AG20443 (cell line): ENCODE results near the gene CENPV.
"Not testable (repeated sequence)": the region's sequence is repeated elsewhere in the genome, so short reads cannot be mapped to it uniquely, and the experiment has no call there.

Experiments
- DNase-seq: peaks from one replicate; pipeline ENCODE4 v3.0.0; 2012; ENCODE audit warnings: low spot score, mixed read lengths

CENPV gene

DNA sequence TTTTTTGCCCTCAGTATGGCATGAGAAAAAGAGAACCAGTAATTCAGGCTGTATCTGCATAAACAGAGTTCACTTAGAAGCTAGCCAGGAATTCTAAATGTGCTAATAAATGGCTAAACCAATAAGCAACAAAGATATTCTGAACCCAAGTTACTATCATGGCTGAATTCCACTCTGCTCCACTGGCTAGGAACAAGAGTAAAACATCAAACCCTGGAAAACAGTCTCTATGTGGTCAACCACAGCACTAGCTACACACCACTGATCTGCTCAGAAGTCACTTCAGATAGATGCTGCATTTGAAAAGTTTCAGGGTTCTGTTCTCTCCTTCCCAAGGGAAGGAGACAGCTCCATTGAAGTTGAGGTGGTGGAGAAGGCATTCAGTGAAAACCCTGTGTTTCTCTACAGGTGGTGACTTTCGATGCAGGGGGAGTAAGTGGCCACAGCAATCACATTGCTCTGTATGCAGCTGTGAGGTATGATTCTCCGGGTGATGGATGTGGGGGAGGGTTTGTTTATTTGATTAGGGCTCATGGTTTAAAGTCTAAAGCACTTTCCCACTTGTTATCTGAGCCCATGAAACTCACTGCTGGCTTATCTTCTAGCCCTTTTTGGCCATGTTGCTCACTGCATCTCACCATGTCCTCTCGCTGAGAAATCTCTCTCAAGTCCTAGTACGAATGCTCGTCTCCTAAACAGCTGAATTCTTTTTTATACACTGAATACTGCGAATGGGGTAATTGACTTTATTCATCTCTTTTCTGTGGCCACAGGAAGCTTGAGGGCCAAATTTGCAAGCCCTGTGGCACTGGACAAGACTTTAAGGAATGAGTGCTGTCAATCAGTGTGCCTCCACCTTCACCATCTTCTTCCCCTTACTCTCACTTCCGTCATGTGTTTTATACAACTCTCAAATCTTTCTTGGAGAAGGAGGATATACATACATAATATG, 39.9 kb downstream of the CENPV start:
- DNase-seq, result no peak

DNA sequence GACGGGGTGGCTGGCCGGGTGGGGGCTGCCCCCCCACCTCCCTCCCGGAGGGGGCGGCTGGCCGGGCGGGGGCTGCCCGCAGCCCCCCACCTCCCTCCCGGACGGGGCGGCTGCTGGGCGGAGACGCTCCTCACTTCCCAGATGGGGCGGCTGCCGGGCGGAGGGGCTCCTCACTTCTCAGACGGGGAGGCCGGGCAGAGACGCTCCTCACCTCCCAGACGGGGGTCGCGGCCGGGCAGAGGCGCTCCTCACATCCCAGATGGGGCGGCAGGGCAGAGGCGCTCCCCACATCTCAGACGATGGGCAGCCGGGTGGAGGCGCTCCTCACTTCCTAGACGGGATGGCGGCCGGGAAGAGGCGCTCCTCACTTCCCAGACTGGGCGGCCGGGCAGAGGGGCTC, 41.2 kb downstream of the CENPV start:
- DNase-seq, result not testable (repeated sequence)

DNA sequence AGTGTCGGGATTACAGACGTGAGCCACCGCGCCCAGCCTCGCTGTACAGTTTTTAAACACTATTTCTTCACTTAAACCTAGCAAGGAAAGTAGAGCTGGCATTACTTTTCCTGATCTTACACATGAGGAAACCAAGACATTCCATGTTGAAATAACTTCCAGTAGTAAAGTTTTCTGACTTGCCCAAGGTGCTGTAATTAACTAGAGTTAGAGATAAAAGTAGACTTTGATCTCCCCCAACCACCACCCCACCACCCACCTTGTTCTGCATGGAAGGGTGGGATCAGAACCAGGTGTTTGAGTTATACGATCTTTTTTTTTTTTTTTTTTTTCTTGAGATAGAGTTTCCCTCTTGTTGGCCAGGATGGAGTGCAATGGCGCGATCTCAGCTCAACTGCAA, 47.1 kb downstream of the CENPV start:
- DNase-seq, result no peak

DNA sequence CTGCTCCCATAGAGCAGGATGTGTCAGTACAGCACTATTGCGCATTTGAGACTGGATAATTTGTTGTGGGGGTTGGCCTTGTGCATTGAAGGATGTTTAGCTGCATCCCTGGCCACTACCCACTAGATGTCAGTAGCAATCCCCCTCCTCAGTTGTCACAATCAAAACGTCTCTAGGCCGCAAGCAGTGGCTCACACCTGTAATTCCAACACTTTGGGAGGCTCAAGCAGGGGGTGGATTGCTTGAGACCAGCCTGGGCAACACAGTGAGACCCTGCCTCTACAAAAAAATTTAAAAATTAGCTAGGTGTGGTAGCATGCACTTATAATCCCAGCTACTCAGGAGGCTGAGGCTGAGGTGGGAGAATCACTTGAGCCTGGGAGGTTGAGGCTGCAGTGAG, 48.4 kb downstream of the CENPV start:
- DNase-seq, result no peak

DNA sequence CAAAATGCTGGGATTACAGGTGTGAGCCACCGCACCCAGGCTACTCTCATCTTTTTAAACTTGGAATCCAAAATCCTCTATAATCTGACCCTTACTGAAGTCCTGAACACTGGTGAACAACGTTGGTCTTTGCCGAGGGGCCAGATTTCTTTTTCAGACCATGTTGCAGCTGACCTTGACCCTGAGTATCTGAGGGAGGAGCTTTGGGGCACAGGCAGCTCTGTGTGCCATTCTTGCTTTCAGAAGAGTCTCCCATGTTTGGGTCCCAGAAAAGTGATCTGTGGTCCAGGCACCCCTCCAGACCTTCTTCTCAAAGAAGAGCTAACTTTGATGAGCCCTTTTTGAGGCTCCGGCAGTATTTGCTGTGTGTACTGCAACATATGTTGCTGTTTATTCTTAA, 50.4 kb downstream of the CENPV start:
- no peak for DNase-seq

DNA sequence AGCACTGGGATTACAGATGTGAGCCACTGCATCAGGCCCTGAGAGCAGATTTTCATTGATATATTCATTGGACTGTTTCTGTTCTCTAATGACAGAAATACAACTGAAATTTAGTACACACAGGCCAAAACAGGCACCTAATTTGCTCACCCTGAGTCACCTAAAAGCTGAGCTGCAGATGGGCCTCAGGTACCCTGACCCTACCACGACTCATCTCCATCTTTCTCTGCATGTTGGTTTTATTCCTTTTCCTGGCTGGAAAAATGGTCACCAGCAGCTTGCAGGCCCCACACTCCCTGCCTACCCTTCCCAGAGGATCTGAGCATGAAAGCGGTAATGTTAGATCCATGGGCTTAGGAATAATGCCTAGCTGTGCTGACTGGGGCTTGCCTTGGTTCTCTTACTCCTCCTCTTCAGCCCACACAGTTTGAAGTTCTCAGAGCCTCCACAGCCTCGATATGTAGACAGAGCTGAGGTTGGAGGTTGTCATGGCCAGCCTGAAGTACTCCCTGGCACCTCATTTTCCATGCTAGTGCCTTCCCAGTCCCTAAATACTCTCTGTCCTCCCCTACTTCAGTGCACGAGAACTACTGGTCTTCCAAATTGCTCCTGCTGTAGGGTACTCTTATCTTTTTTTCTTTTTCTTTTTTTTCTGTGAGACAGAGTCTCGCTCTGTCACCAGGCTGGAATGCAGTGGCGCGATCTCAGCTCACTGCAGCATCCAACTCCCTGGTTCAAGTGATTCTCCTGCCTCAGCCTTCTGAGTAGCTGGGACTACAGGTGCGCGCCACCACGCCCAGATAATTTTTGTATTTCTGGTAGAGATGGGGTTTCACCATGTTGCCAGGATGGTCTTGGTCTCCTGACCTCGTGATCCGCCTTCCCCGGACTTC, 51.1 kb downstream of the CENPV start:
- DNase-seq, result no peak

DNA sequence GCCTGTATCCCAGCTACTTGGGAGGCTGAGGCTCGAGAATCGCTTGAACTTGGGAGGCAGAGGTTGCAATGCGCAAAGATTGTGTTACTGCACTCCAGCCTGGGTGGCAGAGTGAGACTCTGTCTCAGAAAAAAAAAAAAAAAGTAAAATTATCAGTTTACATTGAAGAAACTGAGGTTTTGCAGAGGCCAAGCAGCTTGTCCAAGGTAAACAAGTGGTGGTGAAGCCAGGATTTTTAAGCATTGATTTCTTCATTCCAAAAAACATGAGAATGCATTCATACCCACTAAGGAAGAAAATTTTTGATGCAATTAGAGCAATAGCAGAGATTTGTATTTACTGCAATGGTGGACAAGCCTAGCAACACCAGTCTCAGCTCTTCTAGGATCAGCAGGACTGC, 52.7 kb downstream of the CENPV start:
- no peak for DNase-seq

DNA sequence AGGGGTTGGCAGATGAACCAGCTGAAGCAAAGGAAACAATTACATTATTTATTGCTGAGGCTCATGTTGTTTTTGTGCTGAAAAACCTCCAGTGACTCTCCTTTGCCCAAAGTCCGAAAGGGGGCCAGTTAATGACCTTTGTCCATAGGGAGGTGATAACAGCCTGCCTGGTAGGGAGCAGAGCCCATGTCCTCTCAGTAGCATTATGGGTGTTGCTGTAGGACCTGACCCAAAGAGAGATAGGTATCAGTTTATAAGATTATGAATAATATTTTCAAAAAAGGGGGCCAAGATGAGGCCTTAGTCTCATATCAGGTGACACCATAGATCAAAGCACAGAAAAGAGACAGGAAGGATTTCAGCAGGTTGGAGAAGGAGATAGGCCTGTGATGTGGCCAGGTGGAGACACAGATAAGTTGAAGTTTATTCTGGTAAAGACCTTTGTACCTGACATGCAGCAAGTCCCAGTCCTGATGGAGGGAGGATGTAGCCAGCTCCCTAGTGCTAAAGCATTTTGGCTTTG, 55.1 kb downstream of the CENPV start:
- peak; percentile 1 for DNase-seq

DNA sequence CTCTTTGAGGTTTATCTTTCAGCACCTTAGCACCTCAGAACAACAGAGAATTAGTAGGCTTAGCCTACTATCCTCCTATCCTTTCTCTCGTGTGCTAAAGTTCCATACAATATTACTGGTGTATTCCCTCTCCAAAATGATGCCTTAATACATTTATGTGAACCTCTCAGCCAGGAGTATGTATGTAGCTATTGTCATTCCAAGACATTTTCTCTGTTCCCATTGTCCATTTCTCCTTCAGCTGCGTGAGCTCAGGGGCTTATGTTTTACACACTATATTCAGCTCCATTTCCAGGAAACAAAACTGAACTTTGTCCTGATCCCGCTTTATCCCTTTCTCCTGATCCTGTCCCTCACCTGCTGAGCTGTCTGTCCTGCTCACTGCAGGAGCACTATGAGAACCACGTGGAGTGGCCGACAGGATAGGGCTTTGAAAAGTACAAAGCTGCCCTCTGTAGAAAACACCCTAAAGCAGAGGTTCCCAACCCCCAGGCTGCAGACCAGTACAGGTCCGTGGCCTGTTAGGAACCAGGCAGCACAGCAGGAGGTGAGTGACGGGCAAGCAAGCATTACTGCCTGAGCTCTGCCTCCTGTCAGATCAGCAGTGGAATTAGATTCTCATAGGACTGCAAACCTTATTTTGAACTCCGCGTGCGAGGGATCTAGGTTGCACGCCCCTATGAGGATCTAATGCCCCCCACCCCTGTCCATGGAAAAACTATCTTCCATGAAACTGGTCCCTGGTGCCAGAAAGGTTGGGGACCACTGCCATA, 55.7 kb downstream of the CENPV start:
- no peak for DNase-seq

DNA sequence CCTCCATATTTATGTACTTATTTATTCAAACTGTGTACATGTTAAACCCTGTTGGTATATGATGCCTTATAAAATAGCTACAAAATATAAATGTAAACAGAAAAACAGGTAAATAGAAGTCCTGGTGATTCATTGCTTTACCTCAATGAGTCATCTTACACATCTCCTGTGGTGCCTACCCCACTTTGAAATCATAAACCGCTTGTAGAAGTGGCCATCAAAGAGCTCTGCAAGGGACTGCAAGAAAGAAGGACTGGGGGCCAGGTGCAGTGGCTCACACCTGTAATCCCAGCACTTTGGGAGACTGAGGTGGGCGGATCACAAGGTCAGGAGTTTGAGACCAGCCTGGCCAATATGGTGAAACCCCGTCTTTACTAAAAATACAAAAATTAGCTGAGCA, 57.2 kb downstream of the CENPV start:
- DNase-seq, result not testable (repeated sequence)

DNA sequence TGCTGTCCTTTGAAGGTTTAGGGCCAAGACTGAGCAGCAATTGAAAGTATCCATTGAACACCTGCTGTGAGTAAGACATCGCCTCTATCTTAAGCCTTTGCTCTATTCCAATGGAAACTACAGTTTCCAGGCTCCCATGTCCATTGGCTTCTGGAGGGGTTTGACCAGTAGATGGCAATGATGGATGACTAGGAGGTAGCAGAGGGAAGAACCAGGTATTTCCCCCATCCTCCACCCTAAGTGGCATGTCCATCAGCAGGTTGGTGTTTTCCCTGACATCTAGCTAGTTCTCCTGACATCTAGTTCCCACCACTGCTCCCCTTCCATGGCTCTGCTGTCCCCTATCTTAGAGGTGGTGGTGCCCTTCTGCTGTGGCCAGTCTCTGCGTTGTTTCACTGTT, 58.7 kb downstream of the CENPV start:
- peak; percentile 3 for DNase-seq

DNA sequence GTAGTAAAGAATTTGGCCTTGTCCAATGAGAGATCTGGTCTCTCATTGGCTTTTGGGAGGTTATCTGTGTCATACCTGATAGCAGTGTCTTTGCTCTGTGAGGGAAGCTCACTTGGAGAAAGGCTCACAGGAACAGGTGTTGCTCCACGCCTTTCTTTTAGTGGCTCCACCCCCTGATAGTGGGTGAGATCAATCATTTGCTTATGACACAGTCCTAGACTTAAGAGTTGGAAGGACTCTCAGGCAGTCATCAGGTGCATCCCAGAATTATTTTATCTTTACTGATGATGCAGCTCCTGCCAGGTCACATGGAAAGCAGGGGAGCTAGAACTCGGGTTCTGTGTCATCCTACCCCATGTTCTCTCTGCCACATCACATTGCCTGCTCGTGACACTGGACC, 59.3 kb downstream of the CENPV start:
- DNase-seq, result peak; percentile 1
